CD4-positive, alpha-beta T cell treated with Interferon gamma for 1 hour (primary cell): ENCODE results near the gene PLSCR4.

Source experiments
- DNase-seq: peaks from one replicate; pipeline ENCODE4 v3.0.0-alpha.2; 2020

Gene PLSCR4

GRCh38 chr3:146160321-146160963 is 90.5 kb downstream of the PLSCR4 start:
- DNase-seq, result no peak

GRCh38 chr3:146159616-146160320 is 91.1 kb downstream of the PLSCR4 start:
- no peak for DNase-seq

GRCh38 chr3:146159037-146159436 is 91.9 kb downstream of the PLSCR4 start:
- no peak for DNase-seq

GRCh38 chr3:146157325-146158060 is 93.4 kb downstream of the PLSCR4 start:
- no peak for DNase-seq

GRCh38 chr3:146156666-146157314 is 94.1 kb downstream of the PLSCR4 start:
- no peak for DNase-seq

- no peak for DNase-seq
Measured at GRCh38 chr3:146156095-146156494, 94.8 kb downstream of the PLSCR4 start.

- no peak for DNase-seq
Measured at GRCh38 chr3:146154995-146155394, 95.9 kb downstream of the PLSCR4 start.

- no peak for DNase-seq
Measured at GRCh38 chr3:146154316-146154715, 96.6 kb downstream of the PLSCR4 start.

- no peak for DNase-seq
Measured at GRCh38 chr3:146153429-146153828, 97.5 kb downstream of the PLSCR4 start.

GRCh38 chr3:146152834-146153233 is 98.1 kb downstream of the PLSCR4 start:
- no peak for DNase-seq

GRCh38 chr3:146148468-146148931 is 102.4 kb downstream of the PLSCR4 start:
- DNase-seq, result no peak

GRCh38 chr3:146145642-146146041 is 105.3 kb downstream of the PLSCR4 start:
- no peak for DNase-seq

- DNase-seq, result no peak
Measured at GRCh38 chr3:146142757-146143156, 108.1 kb downstream of the PLSCR4 start.
